Fibroblast of pulmonary artery (primary cell): Measurements from ENCODE around the gene BAAT.
A peak's percentile ranks its signal among the peaks of the same experiment; 100 is the strongest.

Source experiments
- DNase-seq: peaks from one replicate; pipeline ENCODE4 v3.0.0-alpha.2; 2010; ENCODE audit warnings: low read depth
- H3K4me3 ChIP-seq: replicated peaks from 2 replicates; pipeline ENCODE4 v1.5.1; 2011; ENCODE audit warnings: low read depth, mild to moderate bottlenecking, control low read depth, low read length, moderate library complexity
- TF ChIP-seq, protein P1 (sequence below): IDR thresholded peaks from 2 replicates; pipeline ENCODE4 v1.5.1; 2011; ENCODE audit warnings: mild to moderate bottlenecking, control low read depth, low read length, inconsistent platforms; ENCODE audit errors: missing control alignments

The BAAT gene

DNA sequence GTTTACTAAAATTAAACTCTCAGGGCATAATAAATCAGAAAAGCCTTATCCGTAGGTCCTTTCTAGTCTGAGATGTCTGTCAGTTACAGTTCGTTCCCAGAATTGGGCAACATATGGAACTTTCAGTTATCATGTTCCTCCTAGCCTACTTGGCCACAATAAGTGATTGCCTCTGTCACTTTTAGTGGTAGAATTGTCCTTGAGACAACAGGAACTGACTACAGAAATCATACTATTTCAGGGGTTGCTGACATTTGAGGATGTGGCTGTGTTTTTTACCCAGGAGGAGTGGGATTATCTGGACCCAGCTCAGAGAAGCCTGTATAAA is 14.8 kb upstream of the BAAT start:
- peak overlapping the region; percentile 95 for H3K4me3 ChIP-seq
- TF ChIP-seq, protein P1, sequence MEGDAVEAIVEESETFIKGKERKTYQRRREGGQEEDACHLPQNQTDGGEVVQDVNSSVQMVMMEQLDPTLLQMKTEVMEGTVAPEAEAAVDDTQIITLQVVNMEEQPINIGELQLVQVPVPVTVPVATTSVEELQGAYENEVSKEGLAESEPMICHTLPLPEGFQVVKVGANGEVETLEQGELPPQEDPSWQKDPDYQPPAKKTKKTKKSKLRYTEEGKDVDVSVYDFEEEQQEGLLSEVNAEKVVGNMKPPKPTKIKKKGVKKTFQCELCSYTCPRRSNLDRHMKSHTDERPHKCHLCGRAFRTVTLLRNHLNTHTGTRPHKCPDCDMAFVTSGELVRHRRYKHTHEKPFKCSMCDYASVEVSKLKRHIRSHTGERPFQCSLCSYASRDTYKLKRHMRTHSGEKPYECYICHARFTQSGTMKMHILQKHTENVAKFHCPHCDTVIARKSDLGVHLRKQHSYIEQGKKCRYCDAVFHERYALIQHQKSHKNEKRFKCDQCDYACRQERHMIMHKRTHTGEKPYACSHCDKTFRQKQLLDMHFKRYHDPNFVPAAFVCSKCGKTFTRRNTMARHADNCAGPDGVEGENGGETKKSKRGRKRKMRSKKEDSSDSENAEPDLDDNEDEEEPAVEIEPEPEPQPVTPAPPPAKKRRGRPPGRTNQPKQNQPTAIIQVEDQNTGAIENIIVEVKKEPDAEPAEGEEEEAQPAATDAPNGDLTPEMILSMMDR: no peak
- DNase-seq: no peak

DNA sequence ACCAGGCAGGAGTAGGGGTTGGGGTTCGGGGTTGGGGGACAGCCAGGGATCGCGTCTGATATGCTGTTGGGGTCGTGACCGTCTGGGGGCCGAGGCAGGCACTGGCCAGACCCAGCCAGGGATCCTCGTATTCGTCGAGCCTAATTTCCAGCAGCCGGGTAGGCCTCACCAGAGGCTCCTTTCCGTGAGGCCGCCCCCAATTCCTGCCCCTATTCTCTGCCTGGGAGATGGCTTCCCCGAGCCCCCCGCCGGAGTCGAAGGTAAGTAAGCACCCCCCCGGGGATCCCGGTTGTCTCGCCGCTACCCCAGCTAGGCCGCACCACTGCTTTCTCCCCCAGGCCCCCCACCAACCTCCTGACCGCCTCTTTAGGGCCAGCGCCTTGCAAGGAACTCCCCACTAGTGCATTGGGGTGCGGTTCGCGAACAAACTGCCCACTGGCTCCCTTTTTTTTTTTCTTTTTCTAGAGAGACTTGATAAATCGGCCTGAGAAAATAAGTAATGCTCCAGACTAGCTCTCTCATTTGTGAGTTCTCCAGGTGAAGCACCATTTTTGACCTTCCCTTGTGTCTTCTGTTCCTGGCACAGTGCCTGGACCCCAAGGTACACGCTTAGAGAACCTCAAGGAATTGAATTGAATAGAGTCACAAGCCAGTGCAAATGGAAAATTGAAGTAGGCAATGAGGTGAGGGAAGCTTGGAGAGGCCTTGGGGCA is 14.3 kb upstream of the BAAT start:
- TF ChIP-seq, protein P1: no peak
- no peak for DNase-seq
- H3K4me3 ChIP-seq: peak overlapping the region; percentile 95

DNA sequence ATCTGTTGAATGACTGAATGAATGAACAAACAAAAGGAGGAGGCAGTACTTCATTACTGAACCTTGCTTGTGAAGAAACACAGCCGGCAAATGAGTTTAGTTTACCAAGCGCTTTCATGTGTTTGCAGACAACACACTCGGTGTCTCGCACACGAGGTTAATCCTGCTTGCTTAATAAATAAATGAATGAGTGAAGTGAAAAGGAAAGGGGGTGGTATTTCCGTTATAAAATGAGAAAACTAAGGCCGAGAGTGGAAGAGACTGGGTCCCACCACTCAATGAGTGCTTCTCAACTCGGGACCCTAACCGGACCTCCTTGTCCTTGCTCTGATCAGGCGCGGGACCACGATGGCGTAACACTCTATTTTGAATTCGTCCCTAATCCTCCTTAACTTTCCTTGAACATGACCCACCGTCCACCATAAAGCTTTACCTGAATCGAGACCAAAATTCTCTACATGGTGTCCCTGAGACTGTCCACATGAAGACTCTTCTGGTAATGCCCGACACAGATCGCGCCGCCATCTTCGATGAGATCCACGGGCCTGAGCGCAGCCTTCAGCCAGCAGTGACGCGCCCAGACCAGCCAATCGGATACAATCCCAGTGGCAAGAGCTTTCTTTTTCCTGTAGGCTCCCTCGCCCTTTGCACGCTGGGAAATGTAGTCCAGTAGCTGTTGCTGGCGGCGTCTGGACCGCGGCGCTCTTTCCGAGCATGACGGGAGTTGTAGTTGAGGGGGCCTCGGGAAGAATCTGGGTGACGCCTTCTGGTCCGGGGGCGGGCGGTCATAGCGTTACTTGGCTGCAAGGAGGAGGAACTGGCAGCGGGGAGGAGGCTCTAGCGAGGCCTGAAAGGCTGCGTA is 13.5 kb upstream of the BAAT start, which contains the start of the genes MRPL50 and ZNF189:
Gene MRPL50, minus strand, starts transcription at position 551 of the 862 bp plus-strand sequence. Its CDS starts 26 bp downstream, at position 525.
Gene ZNF189, plus strand, starts transcription at position 784 of the 862 bp plus-strand sequence. CDS start 306 bp downstream, outside the sequence.
- TF ChIP-seq, protein P1: no peak
- peak; percentile 99 for DNase-seq
- H3K4me3 ChIP-seq: peak within 1 kb of the TSS; percentile 95

DNA sequence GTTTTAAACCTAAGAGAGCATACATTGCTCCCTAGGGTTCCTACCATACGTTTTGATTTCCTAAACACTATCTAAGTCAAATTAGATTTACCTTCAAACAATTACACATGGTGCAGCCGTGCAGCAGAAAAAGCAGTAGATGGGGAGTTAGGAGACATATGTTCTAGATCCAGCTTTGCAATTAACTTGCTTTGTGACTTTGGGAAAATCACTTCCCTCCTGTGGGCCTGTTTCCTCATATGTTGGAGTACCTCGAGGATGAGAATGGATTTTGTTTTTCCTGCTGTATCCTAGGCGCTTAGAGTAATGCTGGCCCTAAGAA is 12.9 kb upstream of the BAAT start:
- H3K4me3 ChIP-seq: peak overlapping the region; percentile 95
- TF ChIP-seq, protein P1: no peak
- no peak for DNase-seq

DNA sequence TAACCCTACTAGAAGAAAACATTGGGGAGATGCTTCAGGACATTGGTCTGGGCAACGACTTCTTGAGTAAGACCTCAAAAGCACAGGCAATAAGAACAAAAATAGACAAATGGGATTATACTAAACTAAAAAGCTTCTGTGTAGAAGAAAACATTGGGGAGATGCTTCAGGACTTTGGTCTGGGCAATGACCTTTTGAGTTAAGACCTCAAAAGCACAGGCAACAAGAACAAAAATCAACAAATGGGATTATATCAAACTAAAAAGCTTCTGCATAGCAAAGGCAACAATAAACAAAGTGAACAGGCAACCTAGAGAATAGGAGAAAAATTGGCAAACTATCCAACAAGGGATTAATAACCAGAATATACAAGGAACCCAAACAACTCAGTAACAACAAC is 9.9 kb upstream of the BAAT start:
- DNase-seq: no peak
- H3K4me3 ChIP-seq: no peak overlapping the region
- TF ChIP-seq, protein P1: no peak

DNA sequence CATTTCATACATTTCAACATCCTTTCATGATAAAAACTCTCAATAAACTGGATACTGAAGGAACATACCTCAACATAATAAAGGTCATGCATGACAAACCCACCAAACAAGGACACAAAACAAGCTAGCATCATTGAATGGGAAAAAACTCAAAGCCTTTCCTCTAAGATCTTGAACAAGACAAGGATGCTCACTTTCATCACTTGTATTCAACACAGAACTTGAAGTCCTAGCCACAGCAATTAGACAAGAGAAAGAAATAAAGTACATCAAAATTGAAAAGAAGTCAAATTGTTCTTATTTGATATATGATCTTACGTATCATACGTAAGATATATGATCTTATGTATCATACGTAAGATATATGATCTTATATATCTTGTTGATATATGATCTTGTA is 8.3 kb upstream of the BAAT start:
- TF ChIP-seq, protein P1: no peak
- no peak overlapping the region for H3K4me3 ChIP-seq
- no peak for DNase-seq
